GM23338 (cell line): Measurements from ENCODE around the gene FHIT. TPM values are rescaled to one million over a fixed set of nuclear protein-coding genes. Genes with fewer than 3 reads are reported as not detected.

Experiments used
- ATAC-seq: fragments of 200-7000 bp; cut with Tn5 transposase; 3 replicates; pipeline ENCODE4 v1.9.1; 2020
- DNase-seq: peaks from one replicate; pipeline ENCODE4 v3.0.0-alpha.2; 2015; ENCODE audit warnings: low spot score
- H2AFZ ChIP-seq: fragments of 200-600 bp; sonication (generic); 2 replicates; pipeline ENCODE4 v1.8.0; 2016; ENCODE audit warnings: antibody characterized with exemption, mild to moderate bottlenecking, moderate library complexity
- H3F3A ChIP-seq: fragments of 200-600 bp; sonication (generic); replicated peaks from 2 replicates; pipeline ENCODE4 v1.8.0; 2017; ENCODE audit warnings: antibody characterized with exemption, mixed run types, low read depth
- H3K27ac ChIP-seq: fragments of 200-600 bp; sonication (generic); 2 replicates; pipeline ENCODE4 v1.6.1; 2016; ENCODE audit warnings: low read depth
- H3K27me3 ChIP-seq: fragments of 200-600 bp; sonication (generic); 2 replicates; pipeline ENCODE4 v1.8.0; 2016; ENCODE audit warnings: mild to moderate bottlenecking, mixed run types, moderate library complexity; ENCODE audit not compliant: insufficient read depth
- H3K36me3 ChIP-seq: fragments of 200-600 bp; sonication (generic); 2 replicates; pipeline ENCODE4 v1.8.0; 2016; ENCODE audit warnings: mild to moderate bottlenecking; ENCODE audit not compliant: insufficient read depth
- H3K4me1 ChIP-seq: fragments of 200-600 bp; sonication (generic); 2 replicates; pipeline ENCODE4 v1.8.0; 2016; ENCODE audit warnings: mild to moderate bottlenecking, moderate library complexity; ENCODE audit not compliant: insufficient read depth
- H3K4me2 ChIP-seq: fragments of 200-600 bp; sonication (generic); 2 replicates; pipeline ENCODE4 v1.7.1; 2017; ENCODE audit warnings: mixed run types
- H3K4me3 ChIP-seq: fragments of 200-600 bp; sonication (generic); 2 replicates; pipeline ENCODE4 v1.6.1; 2016; ENCODE audit warnings: mixed run types
- H3K79me2 ChIP-seq: fragments of 200-600 bp; sonication (generic); replicated peaks from 2 replicates; pipeline ENCODE4 v1.8.0; 2017; ENCODE audit warnings: mild to moderate bottlenecking; ENCODE audit not compliant: insufficient read depth
- H3K9me2 ChIP-seq: fragments of 200-600 bp; sonication (generic); 2 replicates; pipeline ENCODE4 v1.8.0; 2017; ENCODE audit not compliant: insufficient read depth
- H4K20me1 ChIP-seq: fragments of 200-600 bp; sonication (generic); replicated peaks from 2 replicates; pipeline ENCODE4 v1.8.0; 2017; ENCODE audit warnings: mild to moderate bottlenecking; ENCODE audit not compliant: insufficient read depth
- H3K27ac Mint-ChIP-seq: 2 replicates; pipeline ENCODE4 v1.8.0; 2020; ENCODE audit warnings: inconsistent platforms, mild to moderate bottlenecking, moderate library complexity, mixed read lengths
- H3K27me3 Mint-ChIP-seq: 3 replicates; pipeline ENCODE4 v1.8.0; 2022; ENCODE audit warnings: low read depth, mild to moderate bottlenecking, moderate library complexity, mixed read lengths, inconsistent platforms; ENCODE audit not compliant: insufficient read depth, poor library complexity
- H3K36me3 Mint-ChIP-seq: 3 replicates; pipeline ENCODE4 v1.8.0; 2021; ENCODE audit warnings: low read depth, mild to moderate bottlenecking, inconsistent platforms, moderate library complexity, mixed read lengths
- H3K4me1 Mint-ChIP-seq: 3 replicates; pipeline ENCODE4 v1.8.0; 2020; ENCODE audit warnings: mild to moderate bottlenecking, inconsistent platforms, mixed read lengths
- H3K4me3 Mint-ChIP-seq: 3 replicates; pipeline ENCODE4 v1.8.0; 2021; ENCODE audit warnings: moderate library complexity, mild to moderate bottlenecking, inconsistent platforms, mixed read lengths
- H3K9me3 Mint-ChIP-seq: 3 replicates; pipeline ENCODE4 v1.8.0; 2020; ENCODE audit warnings: moderate library complexity, mild to moderate bottlenecking, inconsistent platforms, mixed read lengths
- CREB1 ChIP-seq: fragments of 250-450 bp; sonication (Bioruptor Pico); IDR thresholded peaks from 2 replicates; pipeline ENCODE4 v1.5.0; 2020; ENCODE audit warnings: low read depth, mild to moderate bottlenecking, moderate library complexity
- EZH2 ChIP-seq: fragments of 200-600 bp; sonication (generic); IDR thresholded peaks from one replicate; pipeline ENCODE4 v1.8.0; 2017; ENCODE audit warnings: antibody characterized with exemption, mild to moderate bottlenecking, low read depth; ENCODE audit not compliant: unreplicated experiment
- EZH2phosphoT487 ChIP-seq: fragments of 200-600 bp; sonication (generic); IDR thresholded peaks from one replicate; pipeline ENCODE4 v1.8.1; 2018; ENCODE audit warnings: antibody characterized with exemption; ENCODE audit not compliant: unreplicated experiment
- POLR2AphosphoS5 ChIP-seq: IDR thresholded peaks from 2 replicates; pipeline ENCODE4 v1.6.1; 2016; ENCODE audit warnings: antibody characterized with exemption, low read depth
- ZNF331 ChIP-seq: fragments of 250-450 bp; sonication (Bioruptor Pico); IDR thresholded peaks from 2 replicates; pipeline ENCODE4 v1.5.0; 2020; ENCODE audit warnings: low read depth, mild to moderate bottlenecking, moderate library complexity
- polyA plus RNA-seq: library from polyadenylated mRNA; unstranded; fragments of >200 nt; fragmentation: Nextera tagmentation; extraction: Ambion mirVana; gene quantifications from 2 replicates; pipeline ENCODE4 v1.2.1, GENCODE V29; 2016
- total RNA-seq: library from RNA; depleted of rRNA; stranded (reverse); fragments of >200 nt; shearing (Covaris generic); gene quantifications from 2 replicates; pipeline ENCODE4 v1.2.3, GENCODE V29; 2014
- TF ChIP-seq, protein P1 (sequence below): IDR thresholded peaks from one replicate; pipeline ENCODE4 v1.6.1; 2018; ENCODE audit warnings: antibody characterized with exemption; ENCODE audit not compliant: unreplicated experiment
- TF ChIP-seq, protein P2 (sequence below): fragments of 250-450 bp; sonication (Bioruptor Pico); IDR thresholded peaks from 2 replicates; pipeline ENCODE4 v1.5.0; 2020; ENCODE audit warnings: mild to moderate bottlenecking, moderate library complexity
- TF ChIP-seq, protein P3 (sequence below), 2 experiments: fragments of 200-600 bp in 1 of 2; sonication (generic) in 1 of 2; conservative IDR thresholded peaks; 2 replicates each; pipeline versions ENCODE4 v1.5.1 to v1.6.1; 2016 to 2017; ENCODE audit warnings: antibody characterized with exemption in 2 of 2, low read depth in 2 of 2, mild to moderate bottlenecking in 2 of 2, moderate library complexity in 1 of 2

The FHIT gene
- total and polyA plus RNA-seq, 2 experiments from 2014 or later, result 3.0 to 8.3 TPM

DNA sequence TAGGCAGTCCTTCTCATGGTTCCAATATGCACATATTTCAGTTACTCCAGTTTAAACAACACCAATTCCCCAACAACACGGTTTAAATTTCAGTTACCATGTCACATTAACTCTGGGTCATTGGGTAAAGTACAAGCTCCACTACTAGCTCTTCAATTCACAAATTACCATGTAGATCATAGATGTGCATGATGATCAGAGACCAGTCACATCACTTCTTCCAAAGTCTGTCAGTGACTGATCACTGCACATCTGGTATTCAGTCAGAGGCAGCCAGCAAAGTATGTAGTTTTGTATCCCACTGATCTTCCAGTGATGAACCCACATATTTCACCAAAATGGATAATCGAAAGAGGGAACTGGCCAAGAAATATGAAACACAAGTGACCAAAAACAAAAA, 1223.0 kb downstream of the FHIT start:
- Histone ChIP-seq H3K4me3 (no peak overlapping the region), H3K36me3 (no peaks in the 10 kb centered on the region), H3K4me2 (no peak overlapping the region), H3F3A (no peaks in the 10 kb centered on the region), H3K9me2 (no peaks in the 10 kb centered on the region), H4K20me1 (no peaks in the 10 kb centered on the region), H3K4me1 (no peaks in the 10 kb centered on the region), H2AFZ (no peak overlapping the region), H3K27ac (no peak overlapping the region), H3K27me3 (no peaks in the 10 kb centered on the region), H3K79me2 (no peaks in the 10 kb centered on the region)
- no peak for ATAC-seq
- Mint-ChIP-seq H3K27ac (no peak overlapping the region), H3K4me1 (no peaks in the 10 kb centered on the region), H3K4me3 (no peak overlapping the region), H3K36me3 (no peaks in the 10 kb centered on the region), H3K9me3 (no peaks in the 10 kb centered on the region), H3K27me3 (no peaks in the 10 kb centered on the region)
- no peak for TF ChIP-seq CREB1 (CRISPR knock-in tag)
- no peak for TF ChIP-seq EZH2phosphoT487
- TF ChIP-seq EZH2, result no peak
- TF ChIP-seq ZNF331 (CRISPR knock-in tag), result no peak
- TF ChIP-seq, protein P1, sequence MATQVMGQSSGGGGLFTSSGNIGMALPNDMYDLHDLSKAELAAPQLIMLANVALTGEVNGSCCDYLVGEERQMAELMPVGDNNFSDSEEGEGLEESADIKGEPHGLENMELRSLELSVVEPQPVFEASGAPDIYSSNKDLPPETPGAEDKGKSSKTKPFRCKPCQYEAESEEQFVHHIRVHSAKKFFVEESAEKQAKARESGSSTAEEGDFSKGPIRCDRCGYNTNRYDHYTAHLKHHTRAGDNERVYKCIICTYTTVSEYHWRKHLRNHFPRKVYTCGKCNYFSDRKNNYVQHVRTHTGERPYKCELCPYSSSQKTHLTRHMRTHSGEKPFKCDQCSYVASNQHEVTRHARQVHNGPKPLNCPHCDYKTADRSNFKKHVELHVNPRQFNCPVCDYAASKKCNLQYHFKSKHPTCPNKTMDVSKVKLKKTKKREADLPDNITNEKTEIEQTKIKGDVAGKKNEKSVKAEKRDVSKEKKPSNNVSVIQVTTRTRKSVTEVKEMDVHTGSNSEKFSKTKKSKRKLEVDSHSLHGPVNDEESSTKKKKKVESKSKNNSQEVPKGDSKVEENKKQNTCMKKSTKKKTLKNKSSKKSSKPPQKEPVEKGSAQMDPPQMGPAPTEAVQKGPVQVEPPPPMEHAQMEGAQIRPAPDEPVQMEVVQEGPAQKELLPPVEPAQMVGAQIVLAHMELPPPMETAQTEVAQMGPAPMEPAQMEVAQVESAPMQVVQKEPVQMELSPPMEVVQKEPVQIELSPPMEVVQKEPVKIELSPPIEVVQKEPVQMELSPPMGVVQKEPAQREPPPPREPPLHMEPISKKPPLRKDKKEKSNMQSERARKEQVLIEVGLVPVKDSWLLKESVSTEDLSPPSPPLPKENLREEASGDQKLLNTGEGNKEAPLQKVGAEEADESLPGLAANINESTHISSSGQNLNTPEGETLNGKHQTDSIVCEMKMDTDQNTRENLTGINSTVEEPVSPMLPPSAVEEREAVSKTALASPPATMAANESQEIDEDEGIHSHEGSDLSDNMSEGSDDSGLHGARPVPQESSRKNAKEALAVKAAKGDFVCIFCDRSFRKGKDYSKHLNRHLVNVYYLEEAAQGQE, result no peak
- TF ChIP-seq, protein P2, sequence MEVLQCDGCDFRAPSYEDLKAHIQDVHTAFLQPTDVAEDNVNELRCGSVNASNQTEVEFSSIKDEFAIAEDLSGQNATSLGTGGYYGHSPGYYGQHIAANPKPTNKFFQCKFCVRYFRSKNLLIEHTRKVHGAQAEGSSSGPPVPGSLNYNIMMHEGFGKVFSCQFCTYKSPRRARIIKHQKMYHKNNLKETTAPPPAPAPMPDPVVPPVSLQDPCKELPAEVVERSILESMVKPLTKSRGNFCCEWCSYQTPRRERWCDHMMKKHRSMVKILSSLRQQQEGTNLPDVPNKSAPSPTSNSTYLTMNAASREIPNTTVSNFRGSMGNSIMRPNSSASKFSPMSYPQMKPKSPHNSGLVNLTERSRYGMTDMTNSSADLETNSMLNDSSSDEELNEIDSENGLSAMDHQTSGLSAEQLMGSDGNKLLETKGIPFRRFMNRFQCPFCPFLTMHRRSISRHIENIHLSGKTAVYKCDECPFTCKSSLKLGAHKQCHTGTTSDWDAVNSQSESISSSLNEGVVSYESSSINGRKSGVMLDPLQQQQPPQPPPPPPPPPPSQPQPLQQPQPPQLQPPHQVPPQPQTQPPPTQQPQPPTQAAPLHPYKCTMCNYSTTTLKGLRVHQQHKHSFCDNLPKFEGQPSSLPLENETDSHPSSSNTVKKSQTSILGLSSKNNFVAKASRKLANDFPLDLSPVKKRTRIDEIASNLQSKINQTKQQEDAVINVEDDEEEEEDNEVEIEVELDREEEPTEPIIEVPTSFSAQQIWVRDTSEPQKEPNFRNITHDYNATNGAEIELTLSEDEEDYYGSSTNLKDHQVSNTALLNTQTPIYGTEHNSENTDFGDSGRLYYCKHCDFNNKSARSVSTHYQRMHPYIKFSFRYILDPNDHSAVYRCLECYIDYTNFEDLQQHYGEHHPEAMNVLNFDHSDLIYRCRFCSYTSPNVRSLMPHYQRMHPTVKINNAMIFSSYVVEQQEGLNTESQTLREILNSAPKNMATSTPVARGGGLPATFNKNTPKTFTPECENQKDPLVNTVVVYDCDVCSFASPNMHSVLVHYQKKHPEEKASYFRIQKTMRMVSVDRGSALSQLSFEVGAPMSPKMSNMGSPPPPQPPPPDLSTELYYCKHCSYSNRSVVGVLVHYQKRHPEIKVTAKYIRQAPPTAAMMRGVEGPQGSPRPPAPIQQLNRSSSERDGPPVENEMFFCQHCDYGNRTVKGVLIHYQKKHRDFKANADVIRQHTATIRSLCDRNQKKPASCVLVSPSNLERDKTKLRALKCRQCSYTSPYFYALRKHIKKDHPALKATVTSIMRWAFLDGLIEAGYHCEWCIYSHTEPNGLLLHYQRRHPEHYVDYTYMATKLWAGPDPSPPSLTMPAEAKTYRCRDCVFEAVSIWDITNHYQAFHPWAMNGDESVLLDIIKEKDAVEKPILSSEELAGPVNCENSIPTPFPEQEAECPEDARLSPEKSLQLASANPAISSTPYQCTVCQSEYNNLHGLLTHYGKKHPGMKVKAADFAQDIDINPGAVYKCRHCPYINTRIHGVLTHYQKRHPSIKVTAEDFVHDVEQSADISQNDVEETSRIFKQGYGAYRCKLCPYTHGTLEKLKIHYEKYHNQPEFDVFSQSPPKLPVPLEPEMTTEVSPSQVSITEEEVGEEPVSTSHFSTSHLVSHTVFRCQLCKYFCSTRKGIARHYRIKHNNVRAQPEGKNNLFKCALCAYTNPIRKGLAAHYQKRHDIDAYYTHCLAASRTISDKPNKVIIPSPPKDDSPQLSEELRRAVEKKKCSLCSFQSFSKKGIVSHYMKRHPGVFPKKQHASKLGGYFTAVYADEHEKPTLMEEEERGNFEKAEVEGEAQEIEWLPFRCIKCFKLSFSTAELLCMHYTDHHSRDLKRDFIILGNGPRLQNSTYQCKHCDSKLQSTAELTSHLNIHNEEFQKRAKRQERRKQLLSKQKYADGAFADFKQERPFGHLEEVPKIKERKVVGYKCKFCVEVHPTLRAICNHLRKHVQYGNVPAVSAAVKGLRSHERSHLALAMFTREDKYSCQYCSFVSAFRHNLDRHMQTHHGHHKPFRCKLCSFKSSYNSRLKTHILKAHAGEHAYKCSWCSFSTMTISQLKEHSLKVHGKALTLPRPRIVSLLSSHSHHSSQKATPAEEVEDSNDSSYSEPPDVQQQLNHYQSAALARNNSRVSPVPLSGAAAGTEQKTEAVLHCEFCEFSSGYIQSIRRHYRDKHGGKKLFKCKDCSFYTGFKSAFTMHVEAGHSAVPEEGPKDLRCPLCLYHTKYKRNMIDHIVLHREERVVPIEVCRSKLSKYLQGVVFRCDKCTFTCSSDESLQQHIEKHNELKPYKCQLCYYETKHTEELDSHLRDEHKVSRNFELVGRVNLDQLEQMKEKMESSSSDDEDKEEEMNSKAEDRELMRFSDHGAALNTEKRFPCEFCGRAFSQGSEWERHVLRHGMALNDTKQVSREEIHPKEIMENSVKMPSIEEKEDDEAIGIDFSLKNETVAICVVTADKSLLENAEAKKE (CRISPR knock-in tag), result no peak
- TF ChIP-seq, protein P3, sequence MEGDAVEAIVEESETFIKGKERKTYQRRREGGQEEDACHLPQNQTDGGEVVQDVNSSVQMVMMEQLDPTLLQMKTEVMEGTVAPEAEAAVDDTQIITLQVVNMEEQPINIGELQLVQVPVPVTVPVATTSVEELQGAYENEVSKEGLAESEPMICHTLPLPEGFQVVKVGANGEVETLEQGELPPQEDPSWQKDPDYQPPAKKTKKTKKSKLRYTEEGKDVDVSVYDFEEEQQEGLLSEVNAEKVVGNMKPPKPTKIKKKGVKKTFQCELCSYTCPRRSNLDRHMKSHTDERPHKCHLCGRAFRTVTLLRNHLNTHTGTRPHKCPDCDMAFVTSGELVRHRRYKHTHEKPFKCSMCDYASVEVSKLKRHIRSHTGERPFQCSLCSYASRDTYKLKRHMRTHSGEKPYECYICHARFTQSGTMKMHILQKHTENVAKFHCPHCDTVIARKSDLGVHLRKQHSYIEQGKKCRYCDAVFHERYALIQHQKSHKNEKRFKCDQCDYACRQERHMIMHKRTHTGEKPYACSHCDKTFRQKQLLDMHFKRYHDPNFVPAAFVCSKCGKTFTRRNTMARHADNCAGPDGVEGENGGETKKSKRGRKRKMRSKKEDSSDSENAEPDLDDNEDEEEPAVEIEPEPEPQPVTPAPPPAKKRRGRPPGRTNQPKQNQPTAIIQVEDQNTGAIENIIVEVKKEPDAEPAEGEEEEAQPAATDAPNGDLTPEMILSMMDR (conservative IDR thresholded peaks at IDR 0.05; ENCODE audit: low read depth in 2 of 2), result no peak
- TF ChIP-seq POLR2AphosphoS5, result no peak
- no peak for DNase-seq
